Gastrocnemius medialis (tissue), 4 donors: ENCODE measurements around the gene SORCS1. TPM values are rescaled to one million over a fixed set of nuclear protein-coding genes. Genes with fewer than 3 reads are reported as not detected.

Experiments used
- ATAC-seq, 2 donors: fragments of 150-250 bp; one replicate each; pipeline ENCODE4 v1.9.1; 2016
- DNase-seq, 2 donors: peaks; one replicate each; pipeline ENCODE4 v3.0.0-alpha.2; 2019
- H3K27ac ChIP-seq, 4 donors: fragments of 200-600 bp; sonication (generic); 1 replicate in 1 of 4; 2 replicates in 3 of 4; pipeline ENCODE4 v1.5.1; 2016 to 2018; ENCODE audit warnings: mild to moderate bottlenecking in 2 of 4, moderate library complexity in 1 of 4
- H3K27me3 ChIP-seq, 3 donors: fragments of 200-600 bp; sonication (generic) in 2 of 3; 1 replicate in 1 of 3; 2 replicates in 2 of 3; pipeline versions ENCODE4 v1.5.1 to v1.6.0; 2016 to 2019; ENCODE audit warnings: mild to moderate bottlenecking in 1 of 3, moderate library complexity in 1 of 3
- H3K36me3 ChIP-seq, 2 donors: fragments of 200-600 bp; sonication (generic) in 1 of 2; one replicate each; pipeline ENCODE4 v1.5.1; 2017 to 2018
- H3K4me1 ChIP-seq, 2 donors: fragments of 200-600 bp; sonication (generic) in 1 of 2; one replicate each; pipeline ENCODE4 v1.5.1; 2016 to 2017; ENCODE audit warnings: mild to moderate bottlenecking in 2 of 2
- H3K4me3 ChIP-seq, 4 donors: fragments of 200-600 bp; sonication (generic) in 3 of 4; 1 replicate in 1 of 4; 2 replicates in 3 of 4; pipeline ENCODE4 v1.5.1; 2016 to 2019; ENCODE audit warnings: mild to moderate bottlenecking in 2 of 4
- H3K9me3 ChIP-seq, 3 donors: fragments of 200-600 bp; sonication (generic) in 2 of 3; 1 replicate in 1 of 3; 2 replicates in 2 of 3; pipeline ENCODE4 v1.5.1; 2016 to 2019
- POLR2A ChIP-seq, 2 donors: fragments of 450-650 bp; IDR thresholded peaks; one replicate each; pipeline ENCODE4 v1.6.1; 2017; ENCODE audit warnings: antibody characterized with exemption in 2 of 2, mild to moderate bottlenecking in 2 of 2, moderate library complexity in 2 of 2
- in situ Hi-C, 4 donors: fragments of 200-750 bp; cut with MboI; loops; one replicate each; pipeline versions ENCODE4 v1.15.0 to v1.8.0; 2017; ENCODE audit warnings: low sequenced_read_pairs in 4 of 4
- intact Hi-C: fragments of 100-400 bp; cut with DNase I; formaldehyde crosslinking; loops from one replicate; pipeline ENCODE4 v1.15.1; 2023; ENCODE audit warnings: low total_unique reads
- total RNA-seq, 4 donors: library from RNA; depleted of rRNA; stranded (reverse); fragments of >200 nt; gene quantifications; one replicate each; pipeline versions ENCODE4 v1.1.0 to v1.2.3, GENCODE V29; 2016
- TF ChIP-seq, protein P1 (sequence below), 5 experiments: fragments of 450-650 bp in 3 of 5; fragments of 200-600 bp in 2 of 5; sonication (generic) in 2 of 5; IDR thresholded peaks in 4 of 5; conservative IDR thresholded peaks in 1 of 5; 1 replicate in 4 of 5; 2 replicates in 1 of 5; pipeline ENCODE4 v1.5.1; 2016 to 2019; ENCODE audit warnings: antibody characterized with exemption in 5 of 5, mild to moderate bottlenecking in 3 of 5, moderate library complexity in 3 of 5

The SORCS1 gene
- total RNA-seq, 4 donors from 2014 or later = 0.02 to 0.36 (median 0.24) TPM; not detected in 1

DNA sequence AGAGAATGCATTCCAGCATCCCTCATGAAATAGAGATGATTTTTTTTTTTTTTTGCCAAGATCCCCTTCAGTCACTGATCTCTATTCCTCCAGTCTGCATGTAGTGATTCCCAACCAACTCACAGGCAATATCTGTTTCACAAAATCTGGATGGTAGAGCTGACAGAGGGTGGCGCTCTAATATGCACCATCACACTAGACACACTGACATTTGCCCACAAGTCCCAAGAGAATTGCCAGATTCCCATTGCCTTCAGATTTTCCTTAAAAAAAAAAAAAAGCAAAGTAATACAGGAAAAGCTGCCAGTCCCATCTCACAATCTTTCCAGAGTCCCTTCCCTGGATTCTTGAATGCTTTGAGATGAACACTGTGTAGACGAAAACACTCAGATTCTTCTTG is 301.0 kb downstream of the SORCS1 start:
- DNase-seq (no peak), ATAC-seq (no peak)
- Histone ChIP-seq H3K4me3 (no peak overlapping the region), H3K27me3 (no peaks in the 10 kb centered on the region), H3K9me3 (no peaks in the 10 kb centered on the region), H3K4me1 (no peaks in the 10 kb centered on the region), H3K27ac (no peak overlapping the region), H3K36me3 (no peaks in the 10 kb centered on the region)
- no peak for TF ChIP-seq POLR2A (IDR thresholded peaks at IDR 0.05)
- TF ChIP-seq, protein P1, sequence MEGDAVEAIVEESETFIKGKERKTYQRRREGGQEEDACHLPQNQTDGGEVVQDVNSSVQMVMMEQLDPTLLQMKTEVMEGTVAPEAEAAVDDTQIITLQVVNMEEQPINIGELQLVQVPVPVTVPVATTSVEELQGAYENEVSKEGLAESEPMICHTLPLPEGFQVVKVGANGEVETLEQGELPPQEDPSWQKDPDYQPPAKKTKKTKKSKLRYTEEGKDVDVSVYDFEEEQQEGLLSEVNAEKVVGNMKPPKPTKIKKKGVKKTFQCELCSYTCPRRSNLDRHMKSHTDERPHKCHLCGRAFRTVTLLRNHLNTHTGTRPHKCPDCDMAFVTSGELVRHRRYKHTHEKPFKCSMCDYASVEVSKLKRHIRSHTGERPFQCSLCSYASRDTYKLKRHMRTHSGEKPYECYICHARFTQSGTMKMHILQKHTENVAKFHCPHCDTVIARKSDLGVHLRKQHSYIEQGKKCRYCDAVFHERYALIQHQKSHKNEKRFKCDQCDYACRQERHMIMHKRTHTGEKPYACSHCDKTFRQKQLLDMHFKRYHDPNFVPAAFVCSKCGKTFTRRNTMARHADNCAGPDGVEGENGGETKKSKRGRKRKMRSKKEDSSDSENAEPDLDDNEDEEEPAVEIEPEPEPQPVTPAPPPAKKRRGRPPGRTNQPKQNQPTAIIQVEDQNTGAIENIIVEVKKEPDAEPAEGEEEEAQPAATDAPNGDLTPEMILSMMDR (IDR thresholded peaks at IDR 0.05 in 4 of 5, conservative IDR thresholded peaks at IDR 0.05 in 1 of 5) = no peak
- intact Hi-C loops = no loop called here
- in situ Hi-C loops = no loop called here

DNA sequence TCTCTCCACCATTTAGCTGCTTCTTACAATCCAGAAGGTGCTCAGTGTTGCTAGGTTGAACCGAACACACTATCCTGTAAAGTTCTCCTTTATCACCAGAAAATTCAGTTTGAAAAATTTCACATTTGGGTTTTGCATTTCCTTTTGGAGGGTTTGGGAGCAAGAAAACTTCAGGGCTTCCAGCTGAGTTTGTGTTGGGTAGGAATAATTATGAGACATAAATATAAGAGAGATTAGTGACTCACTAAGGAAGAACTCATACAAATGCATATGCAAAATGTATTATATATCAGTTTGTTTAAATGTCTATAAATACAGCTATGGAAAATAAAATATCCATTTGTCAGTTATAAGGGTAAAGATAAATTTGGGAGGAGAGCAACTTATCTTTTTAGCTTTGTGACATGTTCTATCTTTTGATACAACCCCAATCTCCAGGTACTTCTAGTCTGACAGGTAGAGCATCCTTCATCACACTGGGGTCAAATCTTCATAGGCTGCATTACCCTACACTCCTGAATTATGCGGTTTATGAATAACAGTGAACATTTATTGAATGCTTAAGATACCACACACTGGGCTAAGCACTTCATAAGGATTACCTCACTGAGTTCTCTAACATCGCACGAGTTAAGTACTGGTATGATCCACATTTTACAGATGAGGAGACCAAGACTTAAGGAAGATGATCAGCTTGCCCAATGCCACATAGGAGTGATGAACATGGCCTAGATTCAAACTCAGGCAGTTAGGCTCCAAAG is 304.4 kb downstream of the SORCS1 start:
- in situ Hi-C loops = no loop called here
- intact Hi-C loops = no loop called here
- no peak for ATAC-seq

DNA sequence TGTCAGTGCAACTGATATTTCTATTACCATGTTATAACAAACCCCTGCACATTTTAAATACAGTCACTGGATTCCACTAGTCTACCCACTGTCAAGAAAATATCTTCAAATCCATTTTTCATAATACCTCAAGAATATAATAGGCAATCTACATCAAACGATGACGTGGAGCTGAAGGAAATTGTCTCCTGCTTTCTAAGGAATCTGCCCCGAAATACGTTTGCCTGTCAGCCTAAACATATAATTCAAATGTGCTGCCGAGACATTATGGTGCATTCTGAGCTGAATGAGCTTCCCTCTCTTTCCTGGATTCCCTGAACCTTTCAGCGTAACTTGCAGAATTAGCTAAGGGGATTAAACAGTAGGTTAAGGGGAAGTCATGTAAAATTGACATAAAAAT is 306.8 kb downstream of the SORCS1 start:
- no peak for ATAC-seq
- Histone ChIP-seq H3K9me3 (no peaks in the 10 kb centered on the region), H3K27me3 (no peaks in the 10 kb centered on the region), H3K4me1 (no peaks in the 10 kb centered on the region), H3K27ac (no peak overlapping the region), H3K4me3 (no peak overlapping the region), H3K36me3 (no peaks in the 10 kb centered on the region)
- DNase-seq = no peak
- TF ChIP-seq POLR2A (IDR thresholded peaks at IDR 0.05) = no peak
- TF ChIP-seq, protein P1 (IDR thresholded peaks at IDR 0.05 in 4 of 5, conservative IDR thresholded peaks at IDR 0.05 in 1 of 5) = no peak
- in situ Hi-C loops (no loop called here), intact Hi-C loops (no loop called here)

More for the DNA sequence above, 304.4 kb downstream of the SORCS1 start:
- Histone ChIP-seq H3K36me3 (no peaks in the 10 kb centered on the region), H3K9me3 (no peaks in the 10 kb centered on the region), H3K27ac (no peak overlapping the region), H3K4me1 (no peaks in the 10 kb centered on the region), H3K4me3 (no peak overlapping the region), H3K27me3 (no peaks in the 10 kb centered on the region)
- no peak for DNase-seq
- TF ChIP-seq POLR2A (IDR thresholded peaks at IDR 0.05) = no peak
- TF ChIP-seq, protein P1 (IDR thresholded peaks at IDR 0.05 in 4 of 5, conservative IDR thresholded peaks at IDR 0.05 in 1 of 5) = no peak

DNA sequence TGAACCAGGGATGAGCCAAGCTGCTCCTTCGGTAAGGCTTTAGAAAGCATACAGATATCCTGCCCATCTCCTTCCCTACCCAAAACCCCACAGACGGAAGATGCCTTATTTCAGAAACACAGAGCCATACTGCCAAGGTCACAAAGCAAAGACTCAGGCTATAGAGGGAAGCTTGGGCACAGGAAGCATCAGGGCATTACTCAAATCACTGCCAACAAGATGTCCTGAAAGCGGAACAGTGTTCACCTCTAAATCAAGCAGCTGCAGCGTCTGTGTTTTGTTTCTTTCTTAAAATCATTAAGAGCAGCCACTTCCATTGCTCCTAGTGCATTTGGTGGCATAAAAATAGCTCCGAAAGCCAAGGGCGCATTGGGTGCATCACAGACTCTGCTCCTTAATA is 307.3 kb downstream of the SORCS1 start:
- no peak for DNase-seq
- H3K36me3 ChIP-seq = no peaks in the 10 kb centered on the region
- H3K4me3 ChIP-seq = no peak overlapping the region
- in situ Hi-C loops = no loop called here
- H3K9me3 ChIP-seq = no peaks in the 10 kb centered on the region
- ATAC-seq = no peak
- no peak overlapping the region for H3K27ac ChIP-seq
- H3K27me3 ChIP-seq = no peaks in the 10 kb centered on the region
- intact Hi-C loops = no loop called here
- no peak for TF ChIP-seq POLR2A (IDR thresholded peaks at IDR 0.05)
- TF ChIP-seq, protein P1 (IDR thresholded peaks at IDR 0.05 in 4 of 5, conservative IDR thresholded peaks at IDR 0.05 in 1 of 5) = no peak
- H3K4me1 ChIP-seq = no peaks in the 10 kb centered on the region
